ENCODE data around the gene GJC2.

Gene GJC2

GRCh38 chr1:228125185-228125584 is 24.5 kb upstream of the GJC2 start:
- H3K23ac ChIP-seq (ENCODE audit: low read depth, low read length, poor library complexity) = no peak overlapping the region
- H2BK120ac ChIP-seq (ENCODE audit: low read depth, low read length) = no peak overlapping the region
- H3K18ac ChIP-seq (ENCODE audit: low read length) = no peak overlapping the region
- H3K9ac ChIP-seq (ENCODE audit: low read depth, low read length, poor library complexity) = no peak overlapping the region
- H2BK5ac ChIP-seq (ENCODE audit: low read length) = no peak overlapping the region
- H3K36me3 ChIP-seq (replicated peaks in 1 of 2; ENCODE audit: control insufficient read depth in 2 of 2, insufficient read depth in 2 of 2, low read length in 2 of 2) = no peaks in the 10 kb centered on the region
- H2AFZ ChIP-seq (ENCODE audit: low read length) = peak overlapping the region; percentile 2
- H4K8ac ChIP-seq (ENCODE audit: low read depth, low read length) = no peak overlapping the region
- no CpG with 5 or more reads among the region's 5 CpGs for WGBS, 2 donors (ENCODE audit: extremely low coverage in 2 of 2, insufficient read length in 2 of 2, insufficient replicate concordance in 1 of 2)
- no peak overlapping the region for H2AK5ac ChIP-seq (ENCODE audit: low read depth, low read length)
- peaks cover 0 to under 1% of the 10 kb centered on the region in 2 donors for H3K9me3 ChIP-seq (replicated peaks in 1 of 2; ENCODE audit: control insufficient read depth in 2 of 2, insufficient read depth in 1 of 2, low read depth in 1 of 2, low read length in 2 of 2)
- H2BK15ac ChIP-seq (ENCODE audit: low read length) = no peak overlapping the region
- H3K4me1 ChIP-seq (ENCODE audit: control insufficient read depth in 2 of 2, insufficient read depth in 1 of 2, low read depth in 1 of 2, low read length in 2 of 2) = peaks cover 0 to 3% of the 10 kb centered on the region in 2 donors
- H4K91ac ChIP-seq (ENCODE audit: low read depth, low read length, poor library complexity) = no peak overlapping the region
- DNase-seq (ENCODE audit: low spot score) = no peak
- H3K4me2 ChIP-seq (ENCODE audit: insufficient read depth, low read length, poor library complexity, severe bottlenecking) = no peak overlapping the region
- H3K27me3 ChIP-seq (ENCODE audit: control insufficient read depth in 3 of 3, insufficient read depth in 3 of 3, low read depth in 1 of 3, low read length in 3 of 3) = peaks cover 0 to 5% (median 3%) of the 10 kb centered on the region in 3 experiments
- no peaks in the 10 kb centered on the region for H3K79me1 ChIP-seq (ENCODE audit: low read depth, low read length)
- H2BK12ac ChIP-seq (ENCODE audit: low read length) = no peak overlapping the region
- H3K4me3 ChIP-seq (ENCODE audit: low read length in 2 of 2) = no peak overlapping the region
- H3K14ac ChIP-seq (ENCODE audit: low read length) = no peak overlapping the region
- no peak overlapping the region for H3K27ac ChIP-seq (replicated peaks; ENCODE audit: low read length)
- H3K4ac ChIP-seq (ENCODE audit: low read length) = no peak overlapping the region

GRCh38 chr1:228131766-228132165 is 18.0 kb upstream of the GJC2 start:
- Histone ChIP-seq H3K4me1 (ENCODE audit: control insufficient read depth in 2 of 2, insufficient read depth in 1 of 2, low read depth in 1 of 2, low read length in 2 of 2) (no peaks in the 10 kb centered on the region), H3K9ac (ENCODE audit: low read depth, low read length, poor library complexity) (no peak overlapping the region), H2BK15ac (ENCODE audit: low read length) (no peak overlapping the region), H3K36me3 (replicated peaks in 1 of 2; ENCODE audit: control insufficient read depth in 2 of 2, insufficient read depth in 2 of 2, low read length in 2 of 2) (no peaks in the 10 kb centered on the region), H3K23ac (ENCODE audit: low read depth, low read length, poor library complexity) (no peak overlapping the region), H3K27me3 (ENCODE audit: control insufficient read depth in 3 of 3, insufficient read depth in 3 of 3, low read depth in 1 of 3, low read length in 3 of 3) (peaks cover 0 to 49% (median 19%) of the 10 kb centered on the region in 3 experiments), H2BK120ac (ENCODE audit: low read depth, low read length) (no peak overlapping the region), H3K9me3 (replicated peaks in 1 of 2; ENCODE audit: control insufficient read depth in 2 of 2, insufficient read depth in 1 of 2, low read depth in 1 of 2, low read length in 2 of 2) (no peaks in the 10 kb centered on the region), H3K4me2 (ENCODE audit: insufficient read depth, low read length, poor library complexity, severe bottlenecking) (no peak overlapping the region), H2AFZ (ENCODE audit: low read length) (no peak overlapping the region), H3K4me3 (ENCODE audit: low read length in 2 of 2) (no peak overlapping the region), H3K4ac (ENCODE audit: low read length) (no peak overlapping the region), H2AK5ac (ENCODE audit: low read depth, low read length) (no peak overlapping the region), H3K79me1 (ENCODE audit: low read depth, low read length) (no peaks in the 10 kb centered on the region), H3K18ac (ENCODE audit: low read length) (no peak overlapping the region), H3K27ac (replicated peaks; ENCODE audit: low read length) (no peak overlapping the region), H2BK5ac (ENCODE audit: low read length) (no peak overlapping the region), H2BK12ac (ENCODE audit: low read length) (no peak overlapping the region), H4K91ac (ENCODE audit: low read depth, low read length, poor library complexity) (no peak overlapping the region), H4K8ac (ENCODE audit: low read depth, low read length) (no peak overlapping the region), H3K14ac (ENCODE audit: low read length) (no peak overlapping the region)
- no CpG with 5 or more reads among the region's 2 CpGs for WGBS, 2 donors (ENCODE audit: extremely low coverage in 2 of 2, insufficient read length in 2 of 2, insufficient replicate concordance in 1 of 2)
- no peak for DNase-seq (ENCODE audit: low spot score)

- Histone ChIP-seq H3K18ac (ENCODE audit: low read length) (no peak overlapping the region), H2BK15ac (ENCODE audit: low read length) (no peak overlapping the region), H3K23ac (ENCODE audit: low read depth, low read length, poor library complexity) (no peak overlapping the region), H2AK5ac (ENCODE audit: low read depth, low read length) (no peak overlapping the region), H3K9me3 (replicated peaks in 1 of 2; ENCODE audit: control insufficient read depth in 2 of 2, insufficient read depth in 1 of 2, low read depth in 1 of 2, low read length in 2 of 2) (no peaks in the 10 kb centered on the region), H2BK5ac (ENCODE audit: low read length) (no peak overlapping the region), H3K79me1 (ENCODE audit: low read depth, low read length) (no peaks in the 10 kb centered on the region), H2AFZ (ENCODE audit: low read length) (no peak overlapping the region), H3K27ac (replicated peaks; ENCODE audit: low read length) (no peak overlapping the region), H3K4ac (ENCODE audit: low read length) (no peak overlapping the region), H3K4me2 (ENCODE audit: insufficient read depth, low read length, poor library complexity, severe bottlenecking) (no peak overlapping the region), H4K91ac (ENCODE audit: low read depth, low read length, poor library complexity) (no peak overlapping the region), H2BK120ac (ENCODE audit: low read depth, low read length) (no peak overlapping the region), H2BK12ac (ENCODE audit: low read length) (no peak overlapping the region), H3K4me3 (ENCODE audit: low read length in 2 of 2) (no peak overlapping the region), H3K9ac (ENCODE audit: low read depth, low read length, poor library complexity) (no peak overlapping the region), H3K4me1 (ENCODE audit: control insufficient read depth in 2 of 2, insufficient read depth in 1 of 2, low read depth in 1 of 2, low read length in 2 of 2) (no peaks in the 10 kb centered on the region), H3K14ac (ENCODE audit: low read length) (no peak overlapping the region), H4K8ac (ENCODE audit: low read depth, low read length) (no peak overlapping the region), H3K27me3 (ENCODE audit: control insufficient read depth in 3 of 3, insufficient read depth in 3 of 3, low read depth in 1 of 3, low read length in 3 of 3) (peaks cover 0 to 54% (median 22%) of the 10 kb centered on the region in 3 experiments), H3K36me3 (replicated peaks in 1 of 2; ENCODE audit: control insufficient read depth in 2 of 2, insufficient read depth in 2 of 2, low read length in 2 of 2) (no peaks in the 10 kb centered on the region)
- no CpG with 5 or more reads among the region's 12 CpGs for WGBS, 2 donors (ENCODE audit: extremely low coverage in 2 of 2, insufficient read length in 2 of 2, insufficient replicate concordance in 1 of 2)
- DNase-seq (ENCODE audit: low spot score) = no peak
Measured at GRCh38 chr1:228134591-228134990, 15.1 kb upstream of the GJC2 start.

GRCh38 chr1:228136901-228137300 is 12.8 kb upstream of the GJC2 start:
- Histone ChIP-seq H3K4me1 (ENCODE audit: control insufficient read depth in 2 of 2, insufficient read depth in 1 of 2, low read depth in 1 of 2, low read length in 2 of 2) (peaks cover 6 to 7% of the 10 kb centered on the region in 2 donors), H3K9me3 (replicated peaks in 1 of 2; ENCODE audit: control insufficient read depth in 2 of 2, insufficient read depth in 1 of 2, low read depth in 1 of 2, low read length in 2 of 2) (no peaks in the 10 kb centered on the region), H2BK15ac (ENCODE audit: low read length) (no peak overlapping the region), H3K18ac (ENCODE audit: low read length) (no peak overlapping the region), H3K4me3 (ENCODE audit: low read length in 2 of 2) (no peak overlapping the region), H3K4ac (ENCODE audit: low read length) (no peak overlapping the region), H3K27ac (replicated peaks; ENCODE audit: low read length) (no peak overlapping the region), H2AK5ac (ENCODE audit: low read depth, low read length) (no peak overlapping the region), H3K9ac (ENCODE audit: low read depth, low read length, poor library complexity) (no peak overlapping the region), H2BK120ac (ENCODE audit: low read depth, low read length) (no peak overlapping the region), H2AFZ (ENCODE audit: low read length) (no peak overlapping the region), H4K8ac (ENCODE audit: low read depth, low read length) (no peak overlapping the region), H3K79me1 (ENCODE audit: low read depth, low read length) (peaks cover 12% of the 10 kb centered on the region), H3K23ac (ENCODE audit: low read depth, low read length, poor library complexity) (no peak overlapping the region), H3K27me3 (ENCODE audit: control insufficient read depth in 3 of 3, insufficient read depth in 3 of 3, low read depth in 1 of 3, low read length in 3 of 3) (peaks cover 0 to 46% (median 21%) of the 10 kb centered on the region in 3 experiments), H2BK12ac (ENCODE audit: low read length) (no peak overlapping the region), H3K14ac (ENCODE audit: low read length) (no peak overlapping the region), H3K4me2 (ENCODE audit: insufficient read depth, low read length, poor library complexity, severe bottlenecking) (no peak overlapping the region), H2BK5ac (ENCODE audit: low read length) (no peak overlapping the region), H3K36me3 (replicated peaks in 1 of 2; ENCODE audit: control insufficient read depth in 2 of 2, insufficient read depth in 2 of 2, low read length in 2 of 2) (peaks cover 0 to 6% of the 10 kb centered on the region in 2 donors), H4K91ac (ENCODE audit: low read depth, low read length, poor library complexity) (no peak overlapping the region)
- WGBS, 2 donors (ENCODE audit: extremely low coverage in 2 of 2, insufficient read length in 2 of 2, insufficient replicate concordance in 1 of 2) = no CpG with 5 or more reads among the region's 1 CpG
- DNase-seq (ENCODE audit: low spot score) = no peak
